Measurements from ENCODE around the gene SUSD3.
A peak's percentile ranks its signal among the peaks of the same experiment; 100 is the strongest.

SUSD3 gene

GRCh38 chr9:93119703-93119952, 61.1 kb downstream of the SUSD3 start:
- no peak for DNase-seq (ENCODE audit: low read depth)
- TF ChIP-seq CTCF (IDR thresholded peaks at IDR 0.05; ENCODE audit: insufficient read depth, low read depth, low read length, missing control alignments) = no peak
- H3K4me3 ChIP-seq (ENCODE audit: low read depth, low read length) = no peak overlapping the region

GRCh38 chr9:93119953-93120845, 61.7 kb downstream of the SUSD3 start:
- H3K4me3 ChIP-seq (ENCODE audit: low read depth, low read length) = no peak overlapping the region
- DNase-seq (ENCODE audit: low read depth) = peak; percentile 86
- TF ChIP-seq CTCF (IDR thresholded peaks at IDR 0.05; ENCODE audit: insufficient read depth, low read depth, low read length, missing control alignments) = peak; percentile 61

GRCh38 chr9:93120846-93121315, 62.4 kb downstream of the SUSD3 start:
- no peak overlapping the region for H3K4me3 ChIP-seq (ENCODE audit: low read depth, low read length)
- DNase-seq (ENCODE audit: low read depth) = no peak
- TF ChIP-seq CTCF (IDR thresholded peaks at IDR 0.05; ENCODE audit: insufficient read depth, low read depth, low read length, missing control alignments) = no peak

- H3K4me3 ChIP-seq (ENCODE audit: low read depth, low read length) = no peak overlapping the region
- no peak for TF ChIP-seq CTCF (IDR thresholded peaks at IDR 0.05; ENCODE audit: insufficient read depth, low read depth, low read length, missing control alignments)
- DNase-seq (ENCODE audit: low read depth) = no peak
These were observed 63.1 kb downstream of the SUSD3 start for GRCh38 chr9:93121316-93122241.

GRCh38 chr9:93122721-93123221, 64.3 kb downstream of the SUSD3 start:
- no peak overlapping the region for H3K4me3 ChIP-seq (ENCODE audit: low read depth, low read length)
- DNase-seq (ENCODE audit: low read depth) = no peak
- TF ChIP-seq CTCF (IDR thresholded peaks at IDR 0.05; ENCODE audit: insufficient read depth, low read depth, low read length, missing control alignments) = no peak

GRCh38 chr9:93123561-93124283, 65.2 kb downstream of the SUSD3 start:
- no peak overlapping the region for H3K4me3 ChIP-seq (ENCODE audit: low read depth, low read length)
- no peak for TF ChIP-seq CTCF (IDR thresholded peaks at IDR 0.05; ENCODE audit: insufficient read depth, low read depth, low read length, missing control alignments)
- DNase-seq (ENCODE audit: low read depth) = no peak

Measured in GM12865 (cell line).